SK-N-SH treated with all-trans-retinoic acid at 6 μM for 48 hours (cell line): ENCODE results near the gene PSG4.
"Not testable (repeated sequence)": the region's sequence is repeated elsewhere in the genome, so short reads cannot be mapped to it uniquely, and the experiment has no call there.

Source experiments
- ATAC-seq: fragments of 200-7000 bp; cut with Tn5 transposase; 3 replicates; pipeline ENCODE4 v1.9.1; 2020; ENCODE audit warnings: mild to moderate bottlenecking, moderate library complexity
- ARNTL ChIP-seq: fragments of 450-650 bp; formaldehyde crosslinking; IDR thresholded peaks from 2 replicates; pipeline ENCODE4 v1.5.0; 2020; ENCODE audit warnings: low read depth, mild to moderate bottlenecking, moderate library complexity, borderline replicate concordance
- BACH2 ChIP-seq: fragments of 250-450 bp; sonication (Bioruptor Pico); IDR thresholded peaks from 2 replicates; pipeline ENCODE4 v1.9.0; 2021; ENCODE audit warnings: mild to moderate bottlenecking, borderline replicate concordance
- ESRRG ChIP-seq: fragments of 250-450 bp; sonication (Bioruptor Pico); IDR thresholded peaks from 2 replicates; pipeline ENCODE4 v1.6.1; 2021; ENCODE audit warnings: mild to moderate bottlenecking
- GLIS3 ChIP-seq: fragments of 250-450 bp; sonication (Bioruptor Pico); IDR thresholded peaks from 2 replicates; pipeline ENCODE4 v1.5.0; 2020; ENCODE audit warnings: mild to moderate bottlenecking, moderate library complexity
- OSR1 ChIP-seq: fragments of 250-450 bp; sonication (Bioruptor Pico); IDR thresholded peaks from 2 replicates; pipeline ENCODE4 v1.8.0; 2022; ENCODE audit warnings: moderate library complexity, mild to moderate bottlenecking, inconsistent platforms
- PPARA ChIP-seq: fragments of 250-450 bp; sonication (Bioruptor Pico); IDR thresholded peaks from 2 replicates; pipeline ENCODE4 v1.5.0; 2020; ENCODE audit warnings: mild to moderate bottlenecking, borderline replicate concordance
- TCF4 ChIP-seq: fragments of 250-450 bp; sonication (Bioruptor Pico); IDR thresholded peaks from 2 replicates; pipeline ENCODE4 v1.8.0; 2021; ENCODE audit warnings: mild to moderate bottlenecking, moderate library complexity, borderline replicate concordance
- TOX ChIP-seq: fragments of 250-450 bp; sonication (Bioruptor Pico); IDR thresholded peaks from 2 replicates; pipeline ENCODE4 v1.8.0; 2021; ENCODE audit warnings: mild to moderate bottlenecking, moderate library complexity, borderline replicate concordance
- ZC3H10 ChIP-seq: fragments of 250-450 bp; sonication (Bioruptor Pico); IDR thresholded peaks from 2 replicates; pipeline ENCODE4 v1.5.1; 2021; ENCODE audit warnings: mild to moderate bottlenecking, moderate library complexity
- ZFP30 ChIP-seq: fragments of 450-650 bp; formaldehyde crosslinking; IDR thresholded peaks from 2 replicates; pipeline ENCODE4 v1.5.0; 2022; ENCODE audit warnings: mild to moderate bottlenecking, moderate library complexity
- ZNF565 ChIP-seq: fragments of 450-650 bp; formaldehyde crosslinking; conservative IDR thresholded peaks from 2 replicates; pipeline ENCODE4 v1.5.0; 2020; ENCODE audit warnings: low read depth, mild to moderate bottlenecking, moderate library complexity
- ZNF70 ChIP-seq: fragments of 450-650 bp; formaldehyde crosslinking; IDR thresholded peaks from 2 replicates; pipeline ENCODE4 v1.5.0; 2020; ENCODE audit warnings: mild to moderate bottlenecking, moderate library complexity
- TF ChIP-seq, protein P1 (sequence below): fragments of 250-450 bp; sonication (Bioruptor Pico); IDR thresholded peaks from 2 replicates; pipeline ENCODE4 v1.5.0; 2020; ENCODE audit warnings: mild to moderate bottlenecking, moderate library complexity

Gene PSG4

DNA sequence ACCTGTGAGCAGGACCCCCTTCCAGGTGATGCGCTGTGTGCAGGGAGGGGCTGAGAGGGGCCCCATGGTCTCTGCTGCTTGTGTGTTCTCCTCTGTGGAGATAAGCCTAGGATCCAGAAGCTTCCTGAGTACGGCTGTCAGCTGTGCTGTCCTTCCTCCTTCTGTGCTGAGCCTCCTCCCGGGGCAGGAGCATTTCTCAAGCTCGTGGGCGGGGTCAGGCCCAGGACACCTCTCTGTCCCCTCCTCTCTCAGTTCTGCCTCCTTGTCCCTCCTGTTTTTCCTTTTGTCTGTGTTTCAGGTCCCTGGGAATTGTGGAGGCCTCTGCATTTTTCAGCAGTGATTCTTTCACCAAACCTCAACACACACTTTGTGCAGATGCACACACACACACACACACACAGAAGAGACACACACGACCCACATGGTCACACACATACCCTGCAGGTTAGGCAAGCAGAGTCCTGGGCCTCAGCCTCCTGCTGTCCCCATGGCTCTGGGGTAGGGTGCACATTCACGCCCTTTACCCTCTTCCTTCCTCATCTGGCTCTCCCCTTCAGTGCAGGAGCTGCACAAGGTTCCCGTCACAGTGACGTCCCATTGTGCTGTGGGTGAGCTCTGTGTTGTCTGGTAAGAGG, at the start of gene PSG4:
Gene PSG4, minus strand, starts transcription at position 168 of the 635 bp plus-strand sequence. Its CDS starts 102 bp downstream, at position 66.
- ATAC-seq, result 0 out of 3 replicates have a peak, but pooled peaks have one; percentile 21

DNA sequence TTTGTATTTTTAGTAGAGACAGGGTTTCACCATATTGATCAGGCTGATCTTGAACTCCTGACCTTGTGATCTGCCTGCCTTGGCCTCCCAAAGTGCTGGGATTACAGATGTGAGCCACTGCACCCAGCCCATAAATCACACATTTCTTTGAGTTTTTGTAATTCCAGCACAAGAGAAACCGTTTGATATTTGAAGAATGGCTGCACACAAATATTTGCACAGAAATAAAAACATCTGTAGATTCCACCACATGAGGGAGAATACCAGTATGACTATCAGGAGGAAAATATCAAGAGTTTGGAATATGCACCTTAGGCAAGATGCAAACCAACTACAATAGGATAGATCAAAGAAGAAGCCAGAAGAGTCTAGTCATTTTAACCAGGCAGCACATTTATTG, 46.0 kb upstream of the PSG4 start:
- not testable (repeated sequence) for ATAC-seq

DNA sequence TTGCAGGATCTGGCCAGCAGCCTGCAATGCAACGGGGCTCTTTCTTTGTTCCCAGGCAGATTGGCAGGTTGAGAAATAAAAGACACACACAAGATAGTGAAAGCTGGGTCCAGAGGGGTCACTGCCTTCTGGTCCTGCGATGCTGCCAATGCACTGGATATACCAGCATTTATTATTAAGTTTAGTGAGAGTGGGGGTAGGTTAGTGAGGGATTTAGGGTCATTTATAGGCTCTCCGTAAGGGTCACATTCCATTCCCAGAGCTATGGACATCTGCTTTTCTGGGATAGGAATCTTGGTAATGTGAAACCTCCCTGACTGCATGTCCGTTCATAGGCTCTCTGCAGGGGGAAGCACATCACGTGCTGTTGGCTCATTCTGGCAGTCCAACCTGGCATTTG, 44.9 kb upstream of the PSG4 start:
- not testable (repeated sequence) for ATAC-seq

DNA sequence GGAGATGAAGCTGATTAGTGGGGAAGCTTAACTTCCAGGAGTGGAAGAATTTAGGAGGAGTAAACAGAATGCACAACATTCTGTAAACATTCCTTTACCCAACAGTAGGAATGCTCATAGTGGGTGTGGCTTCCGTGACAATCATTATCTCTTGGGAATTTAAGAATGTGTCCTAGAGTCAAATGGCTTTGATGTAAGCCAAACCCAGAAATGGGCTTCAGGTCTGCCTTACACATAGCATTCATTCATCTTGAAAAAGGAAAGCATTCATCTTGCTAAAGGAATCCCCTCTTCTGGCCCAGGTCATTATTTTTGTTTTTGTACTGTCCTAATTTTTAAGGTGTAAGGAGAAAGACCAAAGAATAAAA, 43.2 kb upstream of the PSG4 start:
- not testable (repeated sequence) for ATAC-seq

DNA sequence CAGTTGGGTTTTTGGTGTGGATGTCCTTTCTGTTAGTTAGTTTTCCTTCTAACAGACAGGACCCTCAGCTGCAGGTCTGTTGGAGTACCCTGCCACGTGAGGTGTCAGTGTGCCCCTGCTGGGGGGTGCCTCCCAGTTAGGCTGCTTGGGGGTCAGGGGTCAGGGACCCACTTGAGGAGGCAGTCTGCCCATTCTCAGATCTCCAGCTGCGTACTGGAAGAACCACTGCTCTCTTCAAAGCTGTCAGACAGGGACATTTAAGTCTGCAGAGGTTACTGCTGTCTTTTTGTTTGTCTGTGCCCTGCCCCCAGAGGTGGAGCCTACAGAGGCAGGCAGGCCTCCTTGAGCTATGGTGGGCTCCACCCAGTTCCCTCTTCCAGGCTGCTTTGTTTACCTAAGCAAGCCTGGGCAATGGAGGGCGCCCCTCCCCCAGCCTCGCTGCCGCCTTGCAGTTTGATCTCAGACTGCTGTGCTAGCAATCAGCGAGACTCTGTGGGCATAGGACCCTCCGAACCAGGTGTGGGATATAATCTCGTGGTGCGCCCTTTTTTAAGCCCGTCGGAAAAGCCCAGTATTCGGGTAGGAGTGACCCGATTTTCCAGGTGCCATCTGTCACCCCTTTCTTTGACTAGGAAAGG, 41.9 kb upstream of the PSG4 start:
- ATAC-seq, result not testable (repeated sequence)

DNA sequence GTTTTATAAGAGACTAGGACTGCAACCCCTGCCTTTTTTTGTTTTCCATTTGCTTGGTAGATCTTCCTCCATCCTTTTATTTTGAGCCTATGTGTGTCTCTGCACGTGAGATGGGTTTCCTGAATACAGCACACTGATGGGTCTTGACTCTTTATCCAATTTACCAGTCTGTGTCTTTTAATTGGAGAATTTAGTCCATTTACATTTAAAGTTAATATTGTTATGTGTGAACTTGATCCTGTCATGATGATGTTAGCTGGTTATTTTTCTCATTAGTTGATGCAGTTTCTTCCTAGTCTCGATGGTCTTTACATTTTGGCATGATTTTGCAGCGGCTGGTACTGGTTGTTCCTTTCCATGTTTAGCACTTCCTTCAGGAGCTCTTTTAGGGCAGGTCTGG, 40.4 kb upstream of the PSG4 start:
- ATAC-seq, result not testable (repeated sequence)

DNA sequence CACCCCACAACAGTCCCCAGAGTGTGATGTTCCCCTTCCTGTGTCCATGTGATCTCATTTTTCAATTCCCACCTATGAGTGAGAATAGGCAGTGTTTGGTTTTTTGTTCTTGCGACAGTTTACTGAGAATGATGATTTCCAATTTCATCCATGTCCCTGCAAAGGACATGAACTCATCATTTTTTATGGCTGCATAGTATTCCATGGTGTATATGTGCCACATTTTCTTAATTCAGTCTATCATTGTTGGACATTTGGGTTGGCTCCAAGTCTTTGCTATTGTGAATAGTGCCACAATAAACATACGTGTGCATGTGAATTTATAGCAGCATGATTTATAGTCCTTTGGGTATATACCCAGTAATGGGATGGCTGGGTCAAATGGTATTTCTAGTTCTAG, 36.8 kb upstream of the PSG4 start:
- not testable (repeated sequence) for ATAC-seq

DNA sequence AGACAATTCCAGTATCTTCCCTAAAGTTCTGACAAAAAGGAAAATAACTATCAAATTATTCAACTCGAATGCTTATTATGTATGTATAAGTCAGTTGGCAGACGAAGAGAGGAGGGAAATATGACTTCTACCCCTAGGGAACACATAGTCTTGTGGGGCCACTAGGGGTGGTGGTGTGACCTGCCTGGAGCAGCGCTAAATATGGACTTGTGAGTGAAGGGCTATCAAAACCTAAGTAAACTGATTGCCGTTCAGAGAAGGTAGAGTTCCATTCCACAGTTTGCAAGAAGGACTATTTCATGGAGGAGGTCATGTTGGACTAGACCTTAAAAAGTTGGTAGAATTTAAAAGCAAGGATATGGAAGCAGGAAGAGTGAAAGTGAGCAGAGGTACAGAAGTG, 32.8 kb upstream of the PSG4 start:
- not testable (repeated sequence) for ATAC-seq

DNA sequence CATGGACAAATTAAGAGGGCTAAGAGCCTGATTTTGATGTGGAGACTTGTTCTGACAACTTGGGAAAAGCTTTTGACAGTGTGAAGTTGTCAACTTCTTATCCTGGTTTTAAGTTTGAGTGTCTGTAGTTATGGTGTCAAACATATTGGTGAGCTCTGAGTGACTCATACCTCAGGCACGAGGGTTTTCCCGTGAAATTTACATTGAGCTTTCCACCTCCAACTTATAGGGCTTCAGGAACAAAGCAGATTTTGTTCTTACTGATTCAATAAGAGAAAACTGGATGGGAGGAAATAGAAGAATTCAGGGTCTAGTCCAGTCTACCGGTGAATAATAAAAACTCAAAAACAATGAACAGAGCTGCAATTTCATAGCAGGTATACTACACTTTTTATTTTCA, 30.2 kb upstream of the PSG4 start:
- ATAC-seq, result not testable (repeated sequence)

DNA sequence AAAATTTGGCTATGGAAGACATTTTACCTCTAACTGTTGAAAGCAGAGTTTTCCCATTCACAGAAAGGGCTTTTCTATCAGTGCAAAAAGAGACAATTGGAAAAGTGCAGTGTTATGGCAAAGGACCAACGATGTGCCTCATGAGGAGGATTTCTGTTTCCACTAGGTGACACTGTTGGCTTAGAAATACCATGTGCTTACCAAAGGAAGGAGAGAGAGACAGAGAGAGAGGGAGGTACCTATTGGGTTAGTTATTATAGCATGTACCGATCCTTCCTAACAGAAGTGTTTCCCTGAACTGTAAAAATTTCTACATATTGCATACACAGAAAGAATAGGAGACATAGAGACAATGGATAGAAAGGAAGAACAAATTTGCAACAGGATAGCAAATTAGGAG, 23.9 kb upstream of the PSG4 start:
- no peak for ATAC-seq
- TF ChIP-seq PPARA (CRISPR knock-in tag) (no peak), ARNTL (CRISPR knock-in tag) (no peak), ESRRG (no peak), TCF4 (CRISPR knock-in tag) (no peak), GLIS3 (CRISPR knock-in tag) (no peak), TOX (CRISPR knock-in tag) (no peak), ZNF70 (no peak), OSR1 (no peak), BACH2 (CRISPR knock-in tag) (no peak), ZFP30 (CRISPR knock-in tag) (no peak), ZC3H10 (CRISPR knock-in tag) (no peak), ZNF565 (CRISPR knock-in tag) (no peak)
- TF ChIP-seq, protein P1, sequence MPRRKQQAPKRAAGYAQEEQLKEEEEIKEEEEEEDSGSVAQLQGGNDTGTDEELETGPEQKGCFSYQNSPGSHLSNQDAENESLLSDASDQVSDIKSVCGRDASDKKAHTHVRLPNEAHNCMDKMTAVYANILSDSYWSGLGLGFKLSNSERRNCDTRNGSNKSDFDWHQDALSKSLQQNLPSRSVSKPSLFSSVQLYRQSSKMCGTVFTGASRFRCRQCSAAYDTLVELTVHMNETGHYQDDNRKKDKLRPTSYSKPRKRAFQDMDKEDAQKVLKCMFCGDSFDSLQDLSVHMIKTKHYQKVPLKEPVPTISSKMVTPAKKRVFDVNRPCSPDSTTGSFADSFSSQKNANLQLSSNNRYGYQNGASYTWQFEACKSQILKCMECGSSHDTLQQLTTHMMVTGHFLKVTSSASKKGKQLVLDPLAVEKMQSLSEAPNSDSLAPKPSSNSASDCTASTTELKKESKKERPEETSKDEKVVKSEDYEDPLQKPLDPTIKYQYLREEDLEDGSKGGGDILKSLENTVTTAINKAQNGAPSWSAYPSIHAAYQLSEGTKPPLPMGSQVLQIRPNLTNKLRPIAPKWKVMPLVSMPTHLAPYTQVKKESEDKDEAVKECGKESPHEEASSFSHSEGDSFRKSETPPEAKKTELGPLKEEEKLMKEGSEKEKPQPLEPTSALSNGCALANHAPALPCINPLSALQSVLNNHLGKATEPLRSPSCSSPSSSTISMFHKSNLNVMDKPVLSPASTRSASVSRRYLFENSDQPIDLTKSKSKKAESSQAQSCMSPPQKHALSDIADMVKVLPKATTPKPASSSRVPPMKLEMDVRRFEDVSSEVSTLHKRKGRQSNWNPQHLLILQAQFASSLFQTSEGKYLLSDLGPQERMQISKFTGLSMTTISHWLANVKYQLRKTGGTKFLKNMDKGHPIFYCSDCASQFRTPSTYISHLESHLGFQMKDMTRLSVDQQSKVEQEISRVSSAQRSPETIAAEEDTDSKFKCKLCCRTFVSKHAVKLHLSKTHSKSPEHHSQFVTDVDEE (CRISPR knock-in tag), result no peak

DNA sequence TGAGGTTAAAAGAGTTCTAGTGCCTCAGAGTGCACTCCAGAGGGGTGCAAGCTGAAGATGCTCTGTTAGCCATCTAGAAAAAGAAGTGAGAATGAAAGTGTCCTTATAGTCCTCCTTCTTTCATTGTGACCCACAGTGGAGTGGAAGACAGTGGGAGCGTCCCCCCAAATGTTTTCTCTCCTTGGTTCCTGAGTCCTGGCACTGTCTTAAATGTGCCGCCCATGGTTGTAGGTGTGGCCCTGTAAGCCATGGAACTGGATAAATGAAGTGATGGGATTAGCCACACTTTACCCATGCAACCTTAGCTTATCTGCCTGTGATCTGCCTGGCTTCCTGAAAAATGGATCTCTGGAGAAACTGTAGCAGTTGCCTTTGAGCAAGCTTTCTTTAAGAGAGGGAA, 23.3 kb upstream of the PSG4 start:
- ATAC-seq, result not testable (repeated sequence)

DNA sequence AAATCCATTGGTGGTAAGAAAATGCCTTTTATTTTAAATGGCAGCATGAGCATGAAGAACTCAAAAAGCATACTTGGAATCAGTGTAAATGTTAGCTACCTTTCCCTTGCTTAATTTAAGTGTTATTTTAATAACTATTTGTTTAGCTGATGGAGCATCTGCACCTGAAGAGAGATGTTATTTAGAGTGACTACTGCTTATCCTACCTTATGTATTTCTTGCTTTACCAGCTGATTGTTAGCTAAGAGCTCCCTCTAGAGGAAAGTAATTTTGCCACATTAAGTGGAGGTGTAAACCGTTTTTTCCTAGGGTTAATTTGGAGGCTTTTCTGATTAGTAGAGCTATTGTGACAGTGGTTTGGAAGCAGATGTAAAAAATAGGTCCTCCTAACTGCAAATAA, 21.5 kb upstream of the PSG4 start:
- ATAC-seq, result not testable (repeated sequence)
